Endothelial cell of umbilical vein (primary cell): ENCODE data around the gene UTP18. TPM values are rescaled to one million over a fixed set of nuclear protein-coding genes. Genes with fewer than 3 reads are reported as not detected.
"Not testable (repeated sequence)": the region's sequence is repeated elsewhere in the genome, so short reads cannot be mapped to it uniquely, and the experiment has no call there.

Source experiments
- BruUV-seq: library from RNA; stranded (reverse); fragments of 400-500 nt; replicated peaks from 2 replicates; lab custom pipeline; 2021; lab: Mats Ljungman, UMichigan
- CTCF ChIA-PET: fragments of 300-600, 350-600 bp; sonication (Branson Sonifier 250); formaldehyde crosslinking; loops from one replicate; lab custom pipeline; 2021; ENCODE audit warnings: antibody characterized with exemption, inconsistent platforms; lab: Charles Lee
- POLR2A ChIA-PET: fragments of 300-600, 350-600 bp; sonication (Branson Sonifier 250); formaldehyde crosslinking; loops from one replicate; lab custom pipeline; 2021; ENCODE audit warnings: antibody characterized with exemption, inconsistent platforms; lab: Charles Lee
- DNase-seq: peaks from one replicate; pipeline ENCODE4 v3.0.0-alpha.2; 2011; ENCODE audit warnings: low read depth, low spot score
- FAIRE-seq: peaks from 2 replicates; lab custom pipeline; 2011; peaks lifted over from hg19 to GRCh38; lab: Jason Lieb, UNC
- H2AFZ ChIP-seq: 2 replicates; pipeline ENCODE4 v1.6.0; 2012; ENCODE audit warnings: low read depth, low read length, control low read depth, inconsistent platforms
- H3K27ac ChIP-seq: 2 replicates; pipeline ENCODE4 v1.5.1; 2011; ENCODE audit warnings: low read depth, mild to moderate bottlenecking, control low read depth, low read length, moderate library complexity; ENCODE audit not compliant: insufficient read depth
- H3K27me3 ChIP-seq, 2 experiments: 2 replicates each; pipeline versions ENCODE4 v1.6.0 to v1.6.1; 2011; ENCODE audit warnings: low read length in 2 of 2, mixed read lengths in 1 of 2; ENCODE audit not compliant: control insufficient read depth in 2 of 2, insufficient read depth in 2 of 2
- H3K36me3 ChIP-seq, 2 experiments: 2 replicates in 1 of 2; 3 replicates in 1 of 2; pipeline ENCODE4 v1.5.1; 2011; ENCODE audit warnings: low read length in 2 of 2, mild to moderate bottlenecking in 1 of 2, moderate library complexity in 1 of 2; ENCODE audit not compliant: control insufficient read depth in 2 of 2, insufficient read depth in 2 of 2; ENCODE audit errors: extremely low read depth in 1 of 2
- H3K4me1 ChIP-seq: 3 replicates; pipeline ENCODE4 v1.5.1; 2011; ENCODE audit warnings: mild to moderate bottlenecking, low read length; ENCODE audit not compliant: control insufficient read depth, insufficient read depth; ENCODE audit errors: extremely low read depth
- H3K4me2 ChIP-seq: 2 replicates; pipeline ENCODE4 v1.6.1; 2011; ENCODE audit warnings: low read length, control low read depth, mixed read lengths; ENCODE audit not compliant: insufficient read depth
- H3K4me3 ChIP-seq, 3 experiments: fragments of 200-600 bp in 1 of 3; sonication (generic), shearing (Covaris generic) in 1 of 3; replicated peaks in 1 of 3; 2 replicates each; pipeline ENCODE4 v1.5.1; 2011 to 2016; ENCODE audit warnings: control low read depth in 3 of 3, low read length in 3 of 3, mild to moderate bottlenecking in 2 of 3, inconsistent platforms in 1 of 3, low read depth in 1 of 3, moderate library complexity in 1 of 3; ENCODE audit not compliant: insufficient read depth in 1 of 3
- H3K79me2 ChIP-seq: 2 replicates; pipeline ENCODE4 v1.6.0; 2012; ENCODE audit warnings: low read length, inconsistent platforms; ENCODE audit not compliant: control insufficient read depth, insufficient read depth
- H3K9ac ChIP-seq: replicated peaks from 2 replicates; pipeline ENCODE3; 2011; ENCODE audit warnings: low read length, control low read depth; ENCODE audit not compliant: insufficient read depth; ENCODE audit errors: extremely low read depth
- H3K9me1 ChIP-seq: replicated peaks from 3 replicates; pipeline ENCODE4 v1.6.0; 2011; ENCODE audit warnings: mild to moderate bottlenecking, low read length; ENCODE audit not compliant: control insufficient read depth, insufficient read depth; ENCODE audit errors: extremely low read depth
- H3K9me3 ChIP-seq: replicated peaks from 2 replicates; pipeline ENCODE4 v1.5.1; 2012; ENCODE audit warnings: low read length, inconsistent platforms; ENCODE audit not compliant: control insufficient read depth, insufficient read depth
- H4K20me1 ChIP-seq: replicated peaks from 2 replicates; pipeline ENCODE3; 2011; ENCODE audit warnings: mild to moderate bottlenecking, low read length; ENCODE audit not compliant: control insufficient read depth, insufficient read depth; ENCODE audit errors: extremely low read depth
- CTCF ChIP-seq, 2 donors: IDR thresholded peaks; 1 replicate in 1 of 2; 2 replicates in 1 of 2; pipeline ENCODE4 v1.5.1; 2011; ENCODE audit warnings: low read length in 2 of 2, mild to moderate bottlenecking in 2 of 2, moderate library complexity in 2 of 2, control low read depth in 1 of 2, inconsistent platforms in 1 of 2, low read depth in 1 of 2; ENCODE audit not compliant: insufficient read depth in 1 of 2; ENCODE audit errors: extremely low read depth in 1 of 2
- EZH2 ChIP-seq: IDR thresholded peaks from 2 replicates; pipeline ENCODE4 v1.6.1; 2012; ENCODE audit warnings: borderline replicate concordance, low read depth, mild to moderate bottlenecking, moderate library complexity, low read length, inconsistent platforms; ENCODE audit not compliant: severe bottlenecking
- FOS ChIP-seq: IDR thresholded peaks from 2 replicates; pipeline ENCODE4 v1.6.1; 2011; ENCODE audit warnings: mild to moderate bottlenecking, low read length, moderate library complexity, borderline replicate concordance; ENCODE audit not compliant: insufficient read depth
- GATA2 ChIP-seq: IDR thresholded peaks from 2 replicates; pipeline ENCODE4 v1.7.0; 2011; ENCODE audit warnings: low read depth, mild to moderate bottlenecking, moderate library complexity, mixed read lengths, low read length; ENCODE audit not compliant: insufficient read length, insufficient read depth
- JUN ChIP-seq: IDR thresholded peaks from 2 replicates; pipeline ENCODE4 v1.6.1; 2011; ENCODE audit warnings: borderline replicate concordance, low read depth; ENCODE audit not compliant: insufficient read length, insufficient read depth
- MAX ChIP-seq: IDR thresholded peaks from 2 replicates; pipeline ENCODE4 v1.6.1; 2011; ENCODE audit not compliant: insufficient read depth, insufficient read length
- MYC ChIP-seq: IDR thresholded peaks from one replicate; pipeline ENCODE4 v1.6.1; 2011; ENCODE audit warnings: mild to moderate bottlenecking, low read depth, low read length
- POLR2A ChIP-seq: IDR thresholded peaks from 2 replicates; pipeline ENCODE4 v1.6.1; 2012; ENCODE audit warnings: low read depth, mild to moderate bottlenecking, control low read depth, low read length
- POLR2AphosphoS5 ChIP-seq: IDR thresholded peaks from 2 replicates; pipeline ENCODE4 v1.6.1; 2012; ENCODE audit warnings: low read depth, mild to moderate bottlenecking, control low read depth, low read length, moderate library complexity; ENCODE audit not compliant: insufficient read depth
- dilution Hi-C: fragments of 300-500 bp; cut with MboI; formaldehyde crosslinking; loops from one replicate; pipeline ENCODE4 v1.15.0; 2019; ENCODE audit warnings: low sequenced_read_pairs; ENCODE audit not compliant: extremely low pct_ligation_motif_present
- intact Hi-C: fragments of 100-400 bp; cut with micrococcal nuclease; formaldehyde crosslinking; loops from one replicate; pipeline ENCODE4 v1.10.0; 2022
- polyA plus RNA-seq, 4 experiments: library from polyadenylated mRNA; depleted of rRNA in 3 of 4; stranded (reverse) in 3 of 4; unstranded in 1 of 4; fragments of >200 nt; gene quantifications; 2 replicates each; pipeline versions ENCODE4 v1.2.1 to v1.2.3, GENCODE V29; 2011 to 2012; ENCODE audit warnings: missing spikeins in 1 of 4
- total RNA-seq: library from RNA; stranded (reverse); gene quantifications from 2 replicates; pipeline ENCODE4 v1.2.3, GENCODE V29; 2021

Gene UTP18
- total and polyA plus RNA-seq, 2 donors (not counting 3 experiments of a cell fraction or from before 2014, with no cell fraction given), result 9.1 to 29.3 TPM

GRCh38 chr17:51325471-51325870, 65.1 kb downstream of the UTP18 start:
- BruUV-seq, result no TSS peak
- ChIA-PET POLR2A (no interaction called here), CTCF (no interaction called here)
- TF ChIP-seq EZH2, result no peak
- no peak for TF ChIP-seq GATA2
- no peak for TF ChIP-seq MYC
- TF ChIP-seq POLR2AphosphoS5, result no peak
- no peak for TF ChIP-seq FOS
- TF ChIP-seq JUN, result no peak
- no peak for TF ChIP-seq CTCF (IDR thresholded peaks at IDR 0.05; ENCODE audit: extremely low read depth in 1 of 2, insufficient read depth in 1 of 2, low read depth in 1 of 2, low read length in 2 of 2)
- TF ChIP-seq MAX, result no peak
- no peak for TF ChIP-seq POLR2A
- Histone ChIP-seq H3K36me3 (no peaks in the 10 kb centered on the region), H3K27ac (no peak overlapping the region), H2AFZ (no peak overlapping the region), H3K9me3 (no peaks in the 10 kb centered on the region), H3K4me2 (no peak overlapping the region), H3K9ac (no peak overlapping the region), H3K27me3 (no peaks in the 10 kb centered on the region), H3K9me1 (no peaks in the 10 kb centered on the region), H3K4me3 (no peak overlapping the region), H3K79me2 (no peaks in the 10 kb centered on the region), H4K20me1 (no peaks in the 10 kb centered on the region), H3K4me1 (no peaks in the 10 kb centered on the region)
- intact Hi-C loops (no loop called here), dilution Hi-C loops (no loop called here)
- no peak for FAIRE-seq
- no peak for DNase-seq

- H3K9me3 ChIP-seq, H3K27me3 ChIP-seq, H2AFZ ChIP-seq, intact Hi-C loops, H3K4me1 ChIP-seq, H3K9me1 ChIP-seq, H3K4me2 ChIP-seq, FAIRE-seq, H3K4me3 ChIP-seq, dilution Hi-C loops, CTCF ChIA-PET, H3K27ac ChIP-seq, POLR2A ChIA-PET, BruUV-seq, H3K9ac ChIP-seq, H4K20me1 ChIP-seq, H3K36me3 ChIP-seq, H3K79me2 ChIP-seq, DNase-seq: not testable (repeated sequence)
Observed at GRCh38 chr17:51330861-51331503, 70.6 kb downstream of the UTP18 start.
